NK-92 (cell line): ENCODE results near the gene CPOX.
"Not testable (repeated sequence)": the region's sequence is repeated elsewhere in the genome, so short reads cannot be mapped to it uniquely, and the experiment has no call there.

ENCODE experiments used
- DNase-seq: peaks from one replicate; lab custom pipeline; 2025; ENCODE audit not compliant: unreplicated experiment; lab: John Stamatoyannopoulos, UW

CPOX gene

GRCh38 chr3:98593046-98593936, at the start of gene CPOX:
Gene CPOX, minus strand, starts transcription at chr3:98593611. Its CDS starts 107 bp downstream, at chr3:98593504.
- no peak for DNase-seq

- not testable (repeated sequence) for DNase-seq
Observed at GRCh38 chr3:98642769-98643168, 49.4 kb upstream of the CPOX start.

GRCh38 chr3:98641756-98642155, 48.3 kb upstream of the CPOX start:
- not testable (repeated sequence) for DNase-seq

- not testable (repeated sequence) for DNase-seq
Observed at GRCh38 chr3:98638515-98638914, 45.1 kb upstream of the CPOX start.

GRCh38 chr3:98630416-98630815, 37.0 kb upstream of the CPOX start:
- no peak for DNase-seq

GRCh38 chr3:98628317-98628716, 34.9 kb upstream of the CPOX start:
- DNase-seq, result no peak

- no peak for DNase-seq
Observed at GRCh38 chr3:98626151-98626550, 32.7 kb upstream of the CPOX start.

- DNase-seq, result no peak
Observed at GRCh38 chr3:98623572-98624280, 30.3 kb upstream of the CPOX start.

GRCh38 chr3:98617841-98618240, 24.4 kb upstream of the CPOX start:
- no peak for DNase-seq

- DNase-seq, result no peak
Observed at GRCh38 chr3:98613616-98614015, 20.2 kb upstream of the CPOX start.

- DNase-seq, result no peak
Observed at GRCh38 chr3:98612996-98613517, 19.6 kb upstream of the CPOX start.

GRCh38 chr3:98612587-98612986, 19.2 kb upstream of the CPOX start:
- DNase-seq, result no peak

GRCh38 chr3:98608029-98608428, 14.6 kb upstream of the CPOX start:
- no peak for DNase-seq

- no peak for DNase-seq
Observed at GRCh38 chr3:98603580-98603979, 10.2 kb upstream of the CPOX start.

- DNase-seq, result no peak
Observed at GRCh38 chr3:98602078-98602678, 8.8 kb upstream of the CPOX start.

GRCh38 chr3:98601180-98601579, 7.8 kb upstream of the CPOX start:
- no peak for DNase-seq

- no peak for DNase-seq
Observed at GRCh38 chr3:98600412-98601095, 7.1 kb upstream of the CPOX start.

- no peak for DNase-seq
Observed at GRCh38 chr3:98599647-98600411, 6.4 kb upstream of the CPOX start.

GRCh38 chr3:98598492-98598891, 5.1 kb upstream of the CPOX start:
- no peak for DNase-seq
